Measurements from ENCODE around the gene ZNF267.
"Not testable (repeated sequence)": the region's sequence is repeated elsewhere in the genome, so short reads cannot be mapped to it uniquely, and the experiment has no call there.

ZNF267 gene

DNA sequence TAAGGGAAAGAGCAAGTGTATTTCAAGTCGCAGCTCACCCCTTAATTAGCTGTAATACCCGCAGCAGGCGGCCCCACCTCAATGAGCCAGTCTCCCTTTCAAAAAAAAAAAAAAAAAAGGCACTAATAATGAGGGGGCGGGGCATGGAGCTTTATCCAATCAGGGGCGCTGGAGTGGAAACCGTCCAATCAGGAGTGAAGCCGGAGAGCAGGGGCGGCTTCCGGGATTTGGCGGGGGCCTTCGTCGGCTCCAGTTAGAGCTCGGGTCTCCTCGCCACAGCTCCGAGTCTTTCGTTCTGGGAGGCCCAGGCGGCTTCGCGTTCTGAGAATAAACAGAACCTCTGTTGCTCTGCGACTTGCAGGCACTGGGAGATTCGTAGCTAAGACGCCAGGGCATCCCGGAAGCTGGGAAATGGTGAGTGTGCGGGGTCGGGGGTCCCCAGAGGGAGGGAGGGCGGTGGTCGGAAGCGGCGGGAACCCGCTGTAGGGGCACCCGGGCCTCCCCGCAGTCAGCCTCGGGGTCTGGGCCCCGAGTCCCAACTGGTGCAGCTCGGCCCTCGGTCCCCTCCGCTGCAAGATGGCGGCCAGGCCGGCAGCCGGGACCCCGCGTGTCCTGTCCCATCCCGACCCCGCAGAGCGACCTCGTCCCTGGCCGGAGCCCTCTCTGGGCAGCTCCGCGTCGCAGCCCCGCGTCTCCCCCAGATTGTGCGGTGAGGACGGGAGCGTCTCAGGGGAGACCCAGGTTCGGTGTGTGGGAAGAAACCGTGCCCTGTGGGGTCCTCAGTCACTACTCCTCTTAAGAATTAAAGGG is at the start of gene ZNF267:
TSS of gene ZNF267 (plus strand) at position 252 of the 810 bp plus-strand sequence. CDS start at position 412, 160 bp downstream.
- peak within 1 kb of the TSS; percentile 69 for H3K4me2 ChIP-seq (ENCODE audit: low read length)
- peak within 1 kb of the TSS; percentile 75 for H3K9ac ChIP-seq
- peak within 1 kb of the TSS; percentile 85 for H2AFZ ChIP-seq
- H3K27ac ChIP-seq = peak within 1 kb of the TSS; percentile 67
- peaks cover 8% of the 10 kb centered on the region for H3K4me1 ChIP-seq
- TF ChIP-seq, protein P1, sequence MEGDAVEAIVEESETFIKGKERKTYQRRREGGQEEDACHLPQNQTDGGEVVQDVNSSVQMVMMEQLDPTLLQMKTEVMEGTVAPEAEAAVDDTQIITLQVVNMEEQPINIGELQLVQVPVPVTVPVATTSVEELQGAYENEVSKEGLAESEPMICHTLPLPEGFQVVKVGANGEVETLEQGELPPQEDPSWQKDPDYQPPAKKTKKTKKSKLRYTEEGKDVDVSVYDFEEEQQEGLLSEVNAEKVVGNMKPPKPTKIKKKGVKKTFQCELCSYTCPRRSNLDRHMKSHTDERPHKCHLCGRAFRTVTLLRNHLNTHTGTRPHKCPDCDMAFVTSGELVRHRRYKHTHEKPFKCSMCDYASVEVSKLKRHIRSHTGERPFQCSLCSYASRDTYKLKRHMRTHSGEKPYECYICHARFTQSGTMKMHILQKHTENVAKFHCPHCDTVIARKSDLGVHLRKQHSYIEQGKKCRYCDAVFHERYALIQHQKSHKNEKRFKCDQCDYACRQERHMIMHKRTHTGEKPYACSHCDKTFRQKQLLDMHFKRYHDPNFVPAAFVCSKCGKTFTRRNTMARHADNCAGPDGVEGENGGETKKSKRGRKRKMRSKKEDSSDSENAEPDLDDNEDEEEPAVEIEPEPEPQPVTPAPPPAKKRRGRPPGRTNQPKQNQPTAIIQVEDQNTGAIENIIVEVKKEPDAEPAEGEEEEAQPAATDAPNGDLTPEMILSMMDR (IDR thresholded peaks at IDR 0.05) = no peak
- H3K36me3 ChIP-seq (ENCODE audit: control insufficient read depth, insufficient read depth, low read length) = no peaks in the 10 kb centered on the region
- no peaks in the 10 kb centered on the region for H3K9me3 ChIP-seq (ENCODE audit: control insufficient read depth, low read length)
- H3K27me3 ChIP-seq (ENCODE audit: control insufficient read depth, insufficient read depth, low read length) = no peaks in the 10 kb centered on the region
- peaks cover 13% of the 10 kb centered on the region for H3K79me2 ChIP-seq
- peak within 1 kb of the TSS; percentile 79 for H3K4me3 ChIP-seq (ENCODE audit: low read depth, low read length)

DNA sequence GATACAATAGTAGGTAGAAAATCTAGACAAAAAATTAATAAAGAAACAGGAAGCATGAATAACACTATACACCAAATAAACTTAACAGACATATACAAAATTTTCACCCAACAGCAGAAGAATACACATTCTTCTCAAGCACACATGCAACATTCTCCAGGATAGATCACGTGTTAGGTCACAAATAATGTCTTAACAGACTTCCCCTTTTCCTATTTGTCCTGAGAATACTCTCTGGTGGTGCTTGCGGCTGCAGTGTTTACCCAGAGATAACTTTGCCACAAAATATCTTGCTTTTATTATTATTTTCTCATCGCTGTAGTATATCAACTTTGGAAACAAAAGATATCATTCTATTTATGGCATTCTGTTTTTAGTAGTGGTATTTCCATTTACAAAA is 40.6 kb upstream of the ZNF267 start:
- Histone ChIP-seq H3K4me3 (ENCODE audit: low read depth, low read length) (no peak overlapping the region), H3K9me3 (ENCODE audit: control insufficient read depth, low read length) (no peaks in the 10 kb centered on the region), H3K79me2 (no peaks in the 10 kb centered on the region), H2AFZ (no peak overlapping the region), H3K36me3 (ENCODE audit: control insufficient read depth, insufficient read depth, low read length) (no peaks in the 10 kb centered on the region), H3K27me3 (ENCODE audit: control insufficient read depth, insufficient read depth, low read length) (no peaks in the 10 kb centered on the region), H3K4me2 (ENCODE audit: low read length) (no peak overlapping the region), H3K27ac (no peak overlapping the region), H3K4me1 (no peaks in the 10 kb centered on the region), H3K9ac (no peak overlapping the region)
- TF ChIP-seq, protein P1 (IDR thresholded peaks at IDR 0.05) = no peak

DNA sequence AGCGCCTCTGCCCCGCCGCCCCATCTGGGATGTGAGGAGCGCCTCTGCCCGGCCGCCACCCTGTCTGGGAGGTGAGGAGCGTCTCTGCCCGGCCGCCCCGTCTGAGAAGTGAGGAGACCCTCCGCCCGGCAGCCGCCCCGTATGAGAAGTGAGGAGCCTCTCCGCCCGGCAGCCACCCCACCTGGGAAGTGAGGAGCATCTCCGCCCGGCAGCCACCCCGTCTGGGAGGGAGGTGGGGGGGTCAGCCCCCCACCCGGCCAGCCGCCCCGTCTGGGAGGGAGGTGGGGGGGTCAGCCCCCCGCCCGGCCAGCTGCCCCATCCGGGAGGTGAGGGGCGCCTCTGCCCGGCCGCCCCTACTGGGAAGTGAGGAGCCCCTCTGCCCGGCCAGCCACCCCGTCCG is 37.2 kb upstream of the ZNF267 start:
- not testable (repeated sequence) for H3K9me3 ChIP-seq (ENCODE audit: control insufficient read depth, low read length); H3K27ac ChIP-seq; H3K79me2 ChIP-seq; H3K4me3 ChIP-seq (ENCODE audit: low read depth, low read length); H3K9ac ChIP-seq; H3K4me1 ChIP-seq; H3K27me3 ChIP-seq (ENCODE audit: control insufficient read depth, insufficient read depth, low read length); H3K4me2 ChIP-seq (ENCODE audit: low read length); H3K36me3 ChIP-seq (ENCODE audit: control insufficient read depth, insufficient read depth, low read length); H2AFZ ChIP-seq

DNA sequence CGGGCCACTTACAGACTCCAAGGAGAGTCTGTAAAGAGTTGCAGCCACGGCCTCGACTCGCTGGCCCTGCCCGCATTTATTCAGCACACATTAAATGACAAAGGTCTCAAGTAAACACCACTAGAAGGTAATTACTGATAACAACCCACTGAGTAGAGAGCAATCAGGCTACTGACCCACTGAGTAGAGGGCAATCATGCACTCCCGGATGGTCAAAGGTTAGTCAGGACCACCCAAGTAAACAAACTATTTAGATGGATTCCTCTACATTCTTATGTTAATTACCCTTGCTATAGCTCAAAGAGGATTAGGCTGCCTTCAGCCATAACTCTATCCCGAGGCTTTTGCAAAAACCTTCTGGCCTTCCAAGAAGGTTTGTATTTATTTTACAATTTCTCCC is 30.7 kb upstream of the ZNF267 start:
- H3K9ac ChIP-seq = no peak overlapping the region
- no peaks in the 10 kb centered on the region for H3K27me3 ChIP-seq (ENCODE audit: control insufficient read depth, insufficient read depth, low read length)
- H3K36me3 ChIP-seq (ENCODE audit: control insufficient read depth, insufficient read depth, low read length) = no peaks in the 10 kb centered on the region
- TF ChIP-seq, protein P1 (IDR thresholded peaks at IDR 0.05) = no peak
- no peak overlapping the region for H3K4me2 ChIP-seq (ENCODE audit: low read length)
- H3K27ac ChIP-seq = no peak overlapping the region
- H3K4me3 ChIP-seq (ENCODE audit: low read depth, low read length) = no peak overlapping the region
- H3K79me2 ChIP-seq = no peaks in the 10 kb centered on the region
- H2AFZ ChIP-seq = no peak overlapping the region
- no peaks in the 10 kb centered on the region for H3K9me3 ChIP-seq (ENCODE audit: control insufficient read depth, low read length)
- H3K4me1 ChIP-seq = no peaks in the 10 kb centered on the region

DNA sequence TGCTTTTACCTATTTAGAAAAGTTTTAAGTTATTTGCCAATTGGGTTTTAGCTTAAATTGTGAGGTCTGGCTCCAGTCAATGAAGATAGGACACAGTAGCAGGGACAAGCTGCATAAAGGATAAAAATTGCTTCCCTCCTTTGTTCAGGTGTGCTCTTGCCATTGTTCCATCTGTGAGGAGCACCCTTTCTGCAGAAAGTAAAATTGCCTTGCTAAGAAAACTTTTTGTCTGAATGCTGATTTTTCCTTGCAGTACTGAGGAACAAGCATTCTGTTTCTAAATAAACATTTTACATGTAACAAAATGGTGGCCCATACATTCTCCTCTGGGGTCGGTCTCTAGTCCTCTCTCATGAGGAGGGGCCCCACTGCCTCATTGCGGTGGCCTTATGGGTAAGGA is 25.0 kb upstream of the ZNF267 start:
- not testable (repeated sequence) for H3K79me2 ChIP-seq; H3K4me2 ChIP-seq (ENCODE audit: low read length); H3K27me3 ChIP-seq (ENCODE audit: control insufficient read depth, insufficient read depth, low read length); H2AFZ ChIP-seq; H3K9ac ChIP-seq; H3K36me3 ChIP-seq (ENCODE audit: control insufficient read depth, insufficient read depth, low read length); H3K4me3 ChIP-seq (ENCODE audit: low read depth, low read length); H3K4me1 ChIP-seq; H3K27ac ChIP-seq; H3K9me3 ChIP-seq (ENCODE audit: control insufficient read depth, low read length)

Measured in parathyroid adenoma (tissue), 2 donors.